Panc1 (cell line): ENCODE measurements around the gene IFI16. TPM values are rescaled to one million over a fixed set of nuclear protein-coding genes. Genes with fewer than 3 reads are reported as not detected.
"Not testable (repeated sequence)": the region's sequence is repeated elsewhere in the genome, so short reads cannot be mapped to it uniquely, and the experiment has no call there.

Experiments used
- ATAC-seq: fragments of 200-7000 bp; cut with Tn5 transposase; 2 replicates; pipeline ENCODE4 v1.9.1; 2020; ENCODE audit warnings: mild to moderate bottlenecking, moderate library complexity
- BruUV-seq: library from RNA; stranded (reverse); fragments of 400-500 nt; replicated peaks from 2 replicates; lab custom pipeline; 2021; lab: Mats Ljungman, UMichigan
- CTCF ChIA-PET: fragments of 300-600 bp; sonication (Branson Sonifier 250); formaldehyde crosslinking; loops from one replicate; lab custom pipeline; 2022; ENCODE audit warnings: antibody characterized with exemption; lab: Charles Lee
- POLR2A ChIA-PET: fragments of 300-600 bp; sonication (Branson Sonifier 250); formaldehyde crosslinking; loops from one replicate; lab custom pipeline; 2022; ENCODE audit warnings: antibody characterized with exemption; lab: Charles Lee
- DNase-seq: peaks from one replicate; pipeline ENCODE4 v3.0.0-alpha.2; 2010; ENCODE audit warnings: low read depth, low spot score
- H3K27ac ChIP-seq: 2 replicates; pipeline ENCODE4 v1.5.1; 2011; ENCODE audit warnings: mild to moderate bottlenecking, low read length, inconsistent platforms
- H3K27me3 ChIP-seq: fragments of 200-500 bp; sonication (Bioruptor generic); 2 replicates; pipeline ENCODE4 v1.6.0; 2014; ENCODE audit warnings: low read length, inconsistent platforms; ENCODE audit not compliant: control insufficient read depth, insufficient read depth
- H3K36me3 ChIP-seq: fragments of 200-500 bp; sonication (Bioruptor generic); 2 replicates; pipeline ENCODE4 v1.5.1; 2014; ENCODE audit warnings: inconsistent platforms, mild to moderate bottlenecking, low read length, moderate library complexity; ENCODE audit not compliant: control insufficient read depth, insufficient read depth
- H3K4me1 ChIP-seq: 2 replicates; pipeline ENCODE4 v1.5.1; 2011; ENCODE audit warnings: inconsistent platforms, mild to moderate bottlenecking, low read length, moderate library complexity; ENCODE audit not compliant: control insufficient read depth, insufficient read depth
- H3K4me3 ChIP-seq, 2 experiments: 2 replicates each; pipeline ENCODE4 v1.5.1; 2011 to 2012; ENCODE audit warnings: low read depth in 2 of 2, low read length in 2 of 2, mild to moderate bottlenecking in 2 of 2, inconsistent platforms in 1 of 2, moderate library complexity in 1 of 2
- H3K9me3 ChIP-seq: fragments of 200-500 bp; sonication (Bioruptor generic); 2 replicates; pipeline ENCODE4 v1.5.1; 2014; ENCODE audit warnings: low read depth, mild to moderate bottlenecking, inconsistent platforms, low read length, moderate library complexity; ENCODE audit not compliant: control insufficient read depth, insufficient read depth
- CTCF ChIP-seq: fragments of 450-650 bp; IDR thresholded peaks from 2 replicates; pipeline ENCODE4 v1.5.1; 2017; ENCODE audit warnings: mild to moderate bottlenecking
- POLR2AphosphoS5 ChIP-seq: IDR thresholded peaks from 2 replicates; pipeline ENCODE4 v1.6.1; 2012; ENCODE audit warnings: mild to moderate bottlenecking, low read depth, low read length, moderate library complexity
- REST ChIP-seq, 2 experiments: IDR thresholded peaks; 2 replicates each; pipeline ENCODE4 v1.6.1; 2011 to 2012; ENCODE audit warnings: low read depth in 2 of 2, control low read depth in 1 of 2, low read length in 1 of 2, mild to moderate bottlenecking in 1 of 2, moderate library complexity in 1 of 2; ENCODE audit not compliant: insufficient read depth in 1 of 2
- SIN3A ChIP-seq: IDR thresholded peaks from 2 replicates; pipeline ENCODE4 v1.6.1; 2012; ENCODE audit warnings: low read depth, mild to moderate bottlenecking, low read length, moderate library complexity, borderline replicate concordance; ENCODE audit not compliant: insufficient read depth
- TCF7L2 ChIP-seq: IDR thresholded peaks from 2 replicates; pipeline ENCODE4 v1.6.1; 2011; ENCODE audit warnings: mild to moderate bottlenecking, low read depth, low read length, inconsistent platforms
- in situ Hi-C: cut with HindIII; loops from 2 replicates; pipeline ENCODE4 v1.10.0; 2016; ENCODE audit warnings: low sequenced_read_pairs, low pct_unique_long_range_greater_than_20kb
- intact Hi-C: fragments of 100-400 bp; cut with micrococcal nuclease; formaldehyde crosslinking; loops from one replicate; pipeline ENCODE4 v1.10.0; 2022; ENCODE audit not compliant: unreplicated experiment
- total RNA-seq: library from RNA; stranded (reverse); gene quantifications from one replicate; pipeline ENCODE4 v1.2.1, GENCODE V29; 2021; ENCODE audit not compliant: unreplicated experiment

The IFI16 gene
- total RNA-seq, 1 experiment from 2014 or later = 0.36 TPM

- CTCF ChIA-PET = no interaction called here
- Histone ChIP-seq H3K4me3 (no peak overlapping the region), H3K27ac (no peak overlapping the region), H3K27me3 (0 out of 2 replicates have a peak, but pooled peaks cover 2% of the 10 kb centered on the region), H3K9me3 (no peaks in the 10 kb centered on the region), H3K4me1 (no peaks in the 10 kb centered on the region), H3K36me3 (no peaks in the 10 kb centered on the region)
- in situ Hi-C loops = no loop called here
- no TSS peak for BruUV-seq
- no peak for TF ChIP-seq REST (IDR thresholded peaks at IDR 0.05; ENCODE audit: insufficient read depth in 1 of 2, low read depth in 2 of 2, low read length in 1 of 2)
- no peak for TF ChIP-seq CTCF
- no peak for TF ChIP-seq SIN3A
- TF ChIP-seq POLR2AphosphoS5 = no peak
- TF ChIP-seq TCF7L2 = no peak
- POLR2A ChIA-PET = no interaction called here
- ATAC-seq (no peak), DNase-seq (no peak)
- intact Hi-C loops = no loop called here
Measured at GRCh38 chr1:159040206-159040605, 30.5 kb downstream of the IFI16 start.

- Histone ChIP-seq H3K27me3 (0 out of 2 replicates have a peak, but pooled peaks cover 2% of the 10 kb centered on the region), H3K4me1 (no peaks in the 10 kb centered on the region), H3K4me3 (no peak overlapping the region), H3K9me3 (no peaks in the 10 kb centered on the region), H3K36me3 (no peaks in the 10 kb centered on the region), H3K27ac (no peak overlapping the region)
- ATAC-seq (no peak), DNase-seq (no peak)
- CTCF ChIA-PET = no interaction called here
- intact Hi-C loops (no loop called here), in situ Hi-C loops (no loop called here)
- POLR2A ChIA-PET = no interaction called here
- BruUV-seq = no TSS peak
- TF ChIP-seq REST (IDR thresholded peaks at IDR 0.05; ENCODE audit: insufficient read depth in 1 of 2, low read depth in 2 of 2, low read length in 1 of 2) (no peak), TCF7L2 (no peak), POLR2AphosphoS5 (no peak), CTCF (no peak), SIN3A (no peak)
Measured at GRCh38 chr1:159040893-159041724, 31.4 kb downstream of the IFI16 start.

- intact Hi-C loops = not testable (repeated sequence)
Measured at GRCh38 chr1:159046486-159046885, 36.8 kb downstream of the IFI16 start.

More at GRCh38 chr1:159046486-159046885, 36.8 kb downstream of the IFI16 start:
- DNase-seq, H3K4me3 ChIP-seq, H3K27ac ChIP-seq, BruUV-seq, H3K9me3 ChIP-seq, H3K36me3 ChIP-seq, H3K4me1 ChIP-seq, CTCF ChIA-PET, POLR2A ChIA-PET, ATAC-seq, H3K27me3 ChIP-seq, in situ Hi-C loops: not testable (repeated sequence)
